HepG2 (cell line): ENCODE results near the gene TCERG1L. TPM values are rescaled to one million over a fixed set of nuclear protein-coding genes. Genes with fewer than 3 reads are reported as not detected.

ENCODE experiments used
- ATAC-seq: fragments of 200-7000 bp; cut with Tn5 transposase; 3 replicates; pipeline ENCODE4 v1.9.1; 2020; ENCODE audit warnings: mild to moderate bottlenecking, moderate library complexity
- BruUV-seq: library from RNA; stranded (reverse); fragments of 400-500 nt; replicated peaks from 2 replicates; lab custom pipeline; 2021; lab: Mats Ljungman, UMichigan
- CTCF ChIA-PET: fragments of 300-600 bp; formaldehyde crosslinking; extraction: SDS; loops from one replicate; lab custom pipeline; 2021; ENCODE audit warnings: low total read pairs, inconsistent platforms, low intra/inter-chr PET ratio; lab: Yijun Ruan, JAX
- POLR2A ChIA-PET: fragments of 350-600 bp; sonication (Branson Sonifier 250); formaldehyde crosslinking; loops from one replicate; lab custom pipeline; 2020; ENCODE audit warnings: antibody characterized with exemption, inconsistent platforms; lab: Yijun Ruan, JAX
- DNase-seq: peaks from one replicate; pipeline ENCODE4 v3.0.0-alpha.2; 2015; ENCODE audit warnings: low spot score
- FAIRE-seq: peaks from 3 replicates; lab custom pipeline; 2011; peaks lifted over from hg19 to GRCh38; lab: Jason Lieb, UNC
- H2AFZ ChIP-seq: one replicate; pipeline ENCODE4 v1.6.1; 2011; ENCODE audit warnings: low read length, inconsistent platforms
- H3K27ac ChIP-seq: fragments of 300-600 bp; 3 replicates; pipeline ENCODE4 v1.8.0; 2011; ENCODE audit warnings: mixed run types, mild to moderate bottlenecking, mixed read lengths, low read length, inconsistent platforms; ENCODE audit not compliant: insufficient read depth; ENCODE audit errors: extremely low read length
- H3K27me3 ChIP-seq, 2 experiments: fragments of 200-600 bp in 1 of 2; 2 replicates in 1 of 2; 3 replicates in 1 of 2; pipeline versions ENCODE4 v1.6.0 to v1.8.0; 2011; ENCODE audit warnings: low read length in 2 of 2, mild to moderate bottlenecking in 2 of 2, moderate library complexity in 2 of 2, inconsistent platforms in 1 of 2; ENCODE audit not compliant: insufficient read depth in 2 of 2, control insufficient read depth in 1 of 2
- H3K36me3 ChIP-seq, 2 experiments: fragments of 200-600 bp in 1 of 2; replicated peaks in 1 of 2; 2 replicates in 1 of 2; 3 replicates in 1 of 2; pipeline versions ENCODE4 v1.5.1 to v1.8.0; 2011; ENCODE audit warnings: low read length in 2 of 2, inconsistent platforms in 1 of 2; ENCODE audit not compliant: insufficient read depth in 2 of 2, control insufficient read depth in 1 of 2
- H3K4me1 ChIP-seq: 2 replicates; pipeline ENCODE4 v1.5.1; 2012; ENCODE audit warnings: low read length, inconsistent platforms; ENCODE audit not compliant: insufficient read depth
- H3K4me2 ChIP-seq: 2 replicates; pipeline ENCODE4 v1.6.0; 2011; ENCODE audit warnings: low read depth, low read length, inconsistent platforms
- H3K4me3 ChIP-seq, 3 experiments: fragments of 200-600 bp in 1 of 3; sonication (generic), shearing (Covaris generic) in 1 of 3; replicated peaks in 1 of 3; 2 replicates each; pipeline ENCODE4 v1.5.1; 2011 to 2016; ENCODE audit warnings: low read length in 3 of 3, inconsistent platforms in 2 of 3, low read depth in 2 of 3, mild to moderate bottlenecking in 2 of 3, control low read depth in 1 of 3, mixed read lengths in 1 of 3; ENCODE audit not compliant: insufficient read depth in 1 of 3
- H3K79me2 ChIP-seq: one replicate; pipeline ENCODE4 v1.6.1; 2011; ENCODE audit warnings: low read length, inconsistent platforms; ENCODE audit not compliant: insufficient read depth
- H3K9ac ChIP-seq: 2 replicates; pipeline ENCODE4 v1.6.0; 2011; ENCODE audit warnings: mild to moderate bottlenecking, low read depth, low read length, inconsistent platforms; ENCODE audit not compliant: insufficient read depth
- H3K9me3 ChIP-seq: 2 replicates; pipeline ENCODE4 v1.5.1; 2012; ENCODE audit warnings: mild to moderate bottlenecking, low read length
- H4K20me1 ChIP-seq: 2 replicates; pipeline ENCODE4 v1.6.0; 2011; ENCODE audit warnings: inconsistent platforms, mild to moderate bottlenecking, low read length, moderate library complexity; ENCODE audit not compliant: insufficient read depth
- DDIT3 ChIP-seq: sonication (generic); formaldehyde crosslinking; IDR thresholded peaks from 2 replicates; pipeline ENCODE4 v1.4.0; 2020; ENCODE audit warnings: mild to moderate bottlenecking, missing genetic modification reagents
- GMEB1 ChIP-seq: sonication (generic); formaldehyde crosslinking; IDR thresholded peaks from 2 replicates; pipeline ENCODE4 v1.5.1; 2020; ENCODE audit warnings: missing genetic modification reagents, mild to moderate bottlenecking, borderline replicate concordance
- NR2F6 ChIP-seq, 2 experiments: IDR thresholded peaks; 2 replicates each; pipeline ENCODE4 v1.6.1; 2016; ENCODE audit warnings: antibody characterized with exemption in 1 of 2, mild to moderate bottlenecking in 1 of 2
- PRDM10 ChIP-seq: sonication (generic); formaldehyde crosslinking; IDR thresholded peaks from 2 replicates; pipeline ENCODE4 v1.4.0; 2020; ENCODE audit warnings: low read depth, missing genetic modification reagents
- ZNF276 ChIP-seq: sonication (generic); formaldehyde crosslinking; IDR thresholded peaks from 2 replicates; pipeline ENCODE4 v1.4.0; 2020; ENCODE audit warnings: mild to moderate bottlenecking, low read depth, missing genetic modification reagents
- ZNF547 ChIP-seq: sonication (generic); formaldehyde crosslinking; IDR thresholded peaks from 2 replicates; pipeline ENCODE4 v1.5.1; 2020; ENCODE audit warnings: mild to moderate bottlenecking, missing genetic modification reagents
- ZNF7 ChIP-seq: IDR thresholded peaks from 2 replicates; pipeline ENCODE4 v1.6.1; 2016; ENCODE audit warnings: missing biosample characterization, missing genetic modification reagents
- WGBS: methylation state at CpG from one replicate; pipeline ENCODE4 v1.1.6; 2017; ENCODE audit warnings: low lambda C conversion rate; 5-methylcytosine and 5-hydroxymethylcytosine counted together
- in situ Hi-C: cut with HindIII; loops from 2 replicates; pipeline ENCODE4 v1.10.0; 2017; ENCODE audit warnings: low pct_unique_long_range_greater_than_20kb; ENCODE audit not compliant: extremely low pct_ligation_motif_present
- intact Hi-C: fragments of 100-400 bp; cut with micrococcal nuclease; formaldehyde crosslinking; loops from one replicate; pipeline ENCODE4 v1.10.0; 2022; ENCODE audit not compliant: unreplicated experiment
- polyA plus RNA-seq, 8 experiments: library from polyadenylated mRNA; depleted of rRNA in 3 of 8; stranded (reverse) in 7 of 8; unstranded in 1 of 8; fragments of >200 nt; fragmentation: Illumina TruSeq in 4 of 8; extraction: Trizol in 4 of 8; gene quantifications; 2 replicates each; pipeline versions ENCODE4 v1.2.1 to v1.2.3, GENCODE V29; 2011 to 2016; ENCODE audit warnings: low read depth in 4 of 8, missing spikeins in 1 of 8, mixed read lengths in 1 of 8; ENCODE audit not compliant: insufficient read depth in 1 of 8
- total RNA-seq, 5 experiments: library from RNA; depleted of rRNA; stranded (reverse); fragments of >200 nt; fragmentation: Illumina TruSeq; extraction: Trizol; gene quantifications; 2 replicates each; pipeline ENCODE4 v1.2.3, GENCODE V29; 2016; ENCODE audit warnings: low read depth in 1 of 5

The TCERG1L gene
- total and polyA plus RNA-seq, 2 of the 13 experiments (the other 11 are each of a cell fraction or from before 2014, with no cell fraction given): not detected

GRCh38 chr10:131082201-131082850 lies 229.2 kb downstream of the TCERG1L start (continued):
- no peak for TF ChIP-seq NR2F6 (IDR thresholded peaks at IDR 0.05)
- no peak for TF ChIP-seq NR2F6 (CRISPR knock-in tag; IDR thresholded peaks at IDR 0.05)
- no peak for TF ChIP-seq GMEB1
- TF ChIP-seq, all 625 proteins: peak for 0

GRCh38 chr10:131081786-131082185 lies 229.7 kb downstream of the TCERG1L start:
- no peak overlapping the region for H3K9ac ChIP-seq
- H3K4me2 ChIP-seq: no peak overlapping the region
- no TSS peak for BruUV-seq
- no peak overlapping the region for H2AFZ ChIP-seq
- H4K20me1 ChIP-seq: no peaks in the 10 kb centered on the region; the same call in 1 of the 2 replicates
- in situ Hi-C loops: no loop called here
- 19% methylated on average over 6 of the region's 6 CpGs for WGBS
- no peaks in the 10 kb centered on the region for H3K79me2 ChIP-seq
- no peak overlapping the region for H3K4me3 ChIP-seq
- TF ChIP-seq ZNF547 (CRISPR knock-in tag) (no peak), DDIT3 (CRISPR knock-in tag) (no peak), ZNF7 (CRISPR knock-in tag) (no peak), ZNF276 (CRISPR knock-in tag) (no peak), PRDM10 (CRISPR knock-in tag) (no peak)
- ATAC-seq: no peak
- no peak overlapping the region for H3K27ac ChIP-seq
- DNase-seq: no peak
- H3K4me1 ChIP-seq: peaks cover 18% of the 10 kb centered on the region
- H3K27me3 ChIP-seq: peaks cover 2 to 54% of the 10 kb centered on the region in 2 experiments; a peak in 3 of 5 replicates
- CTCF ChIA-PET: no interaction called here
- H3K36me3 ChIP-seq: no peaks in the 10 kb centered on the region
- FAIRE-seq: no peak
- POLR2A ChIA-PET: interaction anchor here (1.3 kb wide), 1 partner anchor 971 kb away, joined by 4 read pairs; the partner anchor contains the start of gene C10orf143
- intact Hi-C loops: no loop called here
- H3K9me3 ChIP-seq: no peaks in the 10 kb centered on the region
